ENCODE measurements around the gene SULF2. TPM values are rescaled to one million over a fixed set of nuclear protein-coding genes. Genes with fewer than 3 reads are reported as not detected.

Gene SULF2
- total and polyA plus RNA-seq, 9 of the 15 experiments (the other 6 are each of a cell fraction or from before 2014, with no cell fraction given) = 0.33 TPM; not detected in 8

GRCh38 chr20:47706345-47706744 is 78.9 kb downstream of the SULF2 start (continued):
- TF ChIP-seq THAP7 (CRISPR knock-in tag; IDR thresholded peaks at IDR 0.05) = no peak
- no peak for TF ChIP-seq ZNF318 (IDR thresholded peaks at IDR 0.05; ENCODE audit: borderline replicate concordance in 1 of 2, low read depth in 1 of 2)
- TF ChIP-seq JUND (IDR thresholded peaks at IDR 0.05; ENCODE audit: borderline replicate concordance, low read depth, low read length) = no peak
- TF ChIP-seq JUND (tag; IDR thresholded peaks at IDR 0.05; ENCODE audit: borderline replicate concordance, low read depth, low read length) = no peak
- TF ChIP-seq ZBTB11 (CRISPR knock-in tag; IDR thresholded peaks at IDR 0.05) = peak in 1 of 3 experiments; percentile 79; a peak in 2 of 6 replicates
- no peak for TF ChIP-seq JUNB (CRISPR knock-in tag; conservative IDR thresholded peaks at IDR 0.05)
- no peak for TF ChIP-seq E4F1 (CRISPR knock-in tag; IDR thresholded peaks at IDR 0.05; ENCODE audit: borderline replicate concordance)
- TF ChIP-seq SRSF9 (IDR thresholded peaks at IDR 0.05; ENCODE audit: borderline replicate concordance, low read depth, low read length) = no peak
